ENCODE measurements around the gene ITGA11.

ITGA11 gene

DNA sequence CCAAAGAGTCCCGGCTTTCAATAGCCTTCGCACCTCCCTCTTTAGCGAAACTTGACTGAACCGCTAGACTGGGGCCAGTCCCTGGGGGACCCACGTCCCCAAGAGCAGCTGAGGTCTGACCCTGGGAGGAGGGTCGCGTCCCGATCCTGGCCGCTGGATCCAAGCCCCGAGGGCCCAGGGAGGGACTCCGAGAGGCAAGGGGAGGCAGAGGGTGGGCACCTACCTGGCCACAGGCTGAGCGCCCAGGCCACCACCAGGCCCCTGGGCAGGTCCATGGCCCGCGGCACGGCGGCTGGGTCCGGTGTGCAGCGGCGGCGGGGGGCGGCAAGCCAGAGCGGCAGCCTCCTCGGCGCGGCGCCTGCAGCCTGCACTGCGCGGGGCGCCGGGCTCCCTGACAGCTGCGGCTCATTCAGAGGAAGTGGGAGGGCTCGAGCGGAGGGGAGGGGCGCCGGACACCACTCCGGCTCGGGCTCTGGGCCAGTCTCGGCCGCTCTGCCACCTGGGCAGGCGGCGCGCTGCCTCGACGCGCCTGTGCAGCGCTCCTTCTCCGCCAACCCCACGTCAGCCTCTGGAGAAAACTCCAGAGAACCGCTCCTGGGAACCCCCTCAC is at the start of gene ITGA11:
TSS of gene ITGA11 (minus strand) at position 372 of the 610 bp plus-strand sequence. CDS start at position 275, 97 bp downstream.
- no peak for DNase-seq

GRCh38 chr15:68481321-68481720 is 49.4 kb upstream of the ITGA11 start:
- DNase-seq: no peak

DNA sequence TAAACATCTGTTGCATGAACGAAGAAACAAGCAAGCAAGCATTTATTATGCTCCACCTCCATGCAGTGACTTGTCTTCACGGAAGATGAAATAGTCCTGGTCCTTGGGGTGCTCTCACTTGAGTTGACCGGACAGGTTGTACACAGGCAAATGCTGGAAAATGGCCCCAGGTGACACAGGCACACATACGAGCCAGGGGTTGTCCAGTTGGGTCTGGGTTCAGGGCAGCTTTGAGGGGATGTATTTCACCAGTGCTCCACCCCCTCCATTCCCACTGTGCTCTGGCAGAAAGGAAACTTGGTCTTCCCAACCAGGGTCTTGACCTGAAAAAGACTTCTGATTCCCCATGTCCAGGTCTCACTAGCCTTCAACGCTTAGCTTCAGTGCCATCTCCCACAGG is 48.3 kb upstream of the ITGA11 start:
- DNase-seq: no peak

DNA sequence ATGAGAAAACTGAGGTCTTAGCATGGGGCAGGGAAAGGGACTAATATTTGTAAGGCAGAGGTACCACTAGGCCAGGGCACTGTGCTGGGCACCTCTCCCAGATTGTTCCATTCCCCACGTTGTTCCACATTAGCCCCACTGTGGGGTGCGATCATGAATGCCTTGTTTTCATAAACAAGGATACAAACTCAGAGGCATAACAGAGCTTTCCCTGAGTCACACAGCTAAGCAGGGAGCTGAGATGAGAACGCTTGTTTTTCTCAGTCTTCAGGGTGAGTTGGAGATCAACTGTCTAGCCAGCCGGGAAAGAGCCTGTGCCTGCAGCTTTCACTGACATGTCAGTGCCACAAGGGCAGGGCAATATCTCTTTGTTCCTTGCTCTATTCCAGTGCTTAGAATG is 47.9 kb upstream of the ITGA11 start:
- no peak for DNase-seq

- DNase-seq: no peak
These were observed 47.4 kb upstream of the ITGA11 start for GRCh38 chr15:68479406-68479805.

GRCh38 chr15:68478853-68479252 is 46.9 kb upstream of the ITGA11 start:
- no peak for DNase-seq

DNA sequence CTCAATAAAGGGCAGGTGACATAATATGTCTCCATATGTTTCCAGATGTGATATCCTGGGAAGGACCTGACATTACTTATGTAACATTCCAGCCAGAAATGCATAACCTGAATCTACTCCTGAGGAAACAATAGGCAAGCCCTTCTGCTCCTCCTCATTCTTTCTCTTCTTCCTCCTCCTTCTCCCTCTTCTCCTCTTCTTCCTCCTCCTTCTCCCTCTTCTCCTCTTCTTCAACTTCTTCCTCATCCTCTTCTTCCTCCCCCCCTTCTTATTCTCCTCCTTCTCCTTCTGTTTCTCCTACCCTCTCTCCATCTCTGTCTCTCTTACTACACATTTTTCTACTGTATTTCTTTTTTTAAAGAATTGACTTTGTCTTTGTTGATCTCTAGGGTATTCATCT is 43.5 kb upstream of the ITGA11 start:
- no peak for DNase-seq

DNA sequence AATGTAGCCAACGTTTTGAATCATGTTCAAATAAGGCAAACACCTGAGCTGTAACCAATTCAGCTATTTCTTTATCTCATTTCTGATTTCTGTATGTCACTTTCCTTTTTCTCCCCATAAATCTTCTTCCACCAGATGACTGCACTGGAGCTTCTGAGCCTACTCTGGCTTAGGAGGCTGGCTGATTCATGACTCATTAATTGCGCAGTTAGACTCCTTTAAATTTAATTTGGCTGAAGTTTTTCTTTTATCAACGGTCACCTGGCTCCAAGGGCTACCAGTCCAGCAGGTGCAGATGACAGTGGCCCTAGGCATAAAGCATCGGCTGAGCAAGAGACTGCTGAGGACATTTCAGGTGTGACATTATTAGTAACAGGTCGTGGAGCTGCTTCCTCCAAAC is 39.6 kb upstream of the ITGA11 start:
- no peak for DNase-seq

DNA sequence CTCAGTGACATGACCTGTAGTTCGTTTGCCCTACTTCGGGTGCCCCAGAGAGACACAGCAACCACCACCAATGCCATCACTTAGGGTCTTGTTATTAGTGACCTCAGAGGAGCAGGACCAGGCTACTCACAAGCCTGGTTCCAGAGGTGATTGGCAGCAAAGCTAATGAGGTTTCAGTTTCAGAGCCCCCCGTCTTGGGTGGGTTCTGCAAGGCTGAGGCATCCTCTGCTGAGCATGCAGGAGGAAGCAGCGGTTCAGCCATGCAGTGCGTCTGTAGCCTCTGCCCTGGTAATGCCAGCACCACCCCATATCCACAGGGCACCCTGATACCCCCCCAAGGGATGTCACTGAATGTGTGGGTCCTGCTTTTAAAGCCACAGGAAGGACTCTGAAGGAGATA is 39.0 kb upstream of the ITGA11 start:
- no peak for DNase-seq

GRCh38 chr15:68470049-68470742 is 38.2 kb upstream of the ITGA11 start:
- no peak for DNase-seq

DNA sequence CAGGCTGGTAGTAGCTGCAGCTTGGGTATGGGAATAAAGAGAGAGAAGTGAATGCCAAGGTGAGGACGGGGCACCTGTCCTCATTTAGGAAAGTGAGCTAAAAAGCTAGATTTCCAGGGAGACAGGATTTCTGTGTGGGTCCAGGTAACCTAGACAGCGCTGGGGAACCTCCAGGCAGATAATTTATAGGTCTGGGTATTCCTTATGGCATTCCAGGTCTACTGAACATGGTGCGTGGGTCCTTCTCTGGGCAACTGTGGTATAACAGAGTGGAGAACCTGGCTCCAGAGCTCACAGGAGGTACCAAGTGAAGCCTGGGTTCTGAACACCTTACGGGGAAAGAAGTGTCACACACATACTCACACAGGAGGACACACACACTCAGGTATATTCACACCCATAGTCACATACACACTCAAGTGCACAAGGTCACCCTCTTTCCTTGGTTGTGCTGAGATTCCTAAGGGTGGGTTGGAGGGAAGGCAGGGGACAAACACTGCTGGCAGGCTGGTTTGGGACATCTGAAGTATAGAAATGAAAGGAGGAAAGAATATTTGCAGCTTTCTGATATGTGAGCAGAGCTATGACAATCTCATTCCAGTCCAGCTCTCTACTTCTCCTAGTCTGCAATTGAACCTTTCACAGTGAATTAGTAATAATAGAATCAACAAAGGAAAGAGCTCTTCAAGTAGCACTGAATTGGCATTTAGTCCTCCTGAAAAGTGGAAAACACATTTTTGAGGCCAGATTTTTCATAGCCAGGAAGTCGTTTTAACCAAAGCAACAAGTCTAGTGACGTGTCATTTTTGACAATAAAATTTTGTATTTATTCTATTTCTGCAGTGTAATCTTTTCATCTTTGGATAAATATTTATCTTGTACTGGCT is 37.4 kb upstream of the ITGA11 start:
- no peak for DNase-seq

- no peak for DNase-seq
These were observed 34.9 kb upstream of the ITGA11 start for GRCh38 chr15:68466876-68467275.

DNA sequence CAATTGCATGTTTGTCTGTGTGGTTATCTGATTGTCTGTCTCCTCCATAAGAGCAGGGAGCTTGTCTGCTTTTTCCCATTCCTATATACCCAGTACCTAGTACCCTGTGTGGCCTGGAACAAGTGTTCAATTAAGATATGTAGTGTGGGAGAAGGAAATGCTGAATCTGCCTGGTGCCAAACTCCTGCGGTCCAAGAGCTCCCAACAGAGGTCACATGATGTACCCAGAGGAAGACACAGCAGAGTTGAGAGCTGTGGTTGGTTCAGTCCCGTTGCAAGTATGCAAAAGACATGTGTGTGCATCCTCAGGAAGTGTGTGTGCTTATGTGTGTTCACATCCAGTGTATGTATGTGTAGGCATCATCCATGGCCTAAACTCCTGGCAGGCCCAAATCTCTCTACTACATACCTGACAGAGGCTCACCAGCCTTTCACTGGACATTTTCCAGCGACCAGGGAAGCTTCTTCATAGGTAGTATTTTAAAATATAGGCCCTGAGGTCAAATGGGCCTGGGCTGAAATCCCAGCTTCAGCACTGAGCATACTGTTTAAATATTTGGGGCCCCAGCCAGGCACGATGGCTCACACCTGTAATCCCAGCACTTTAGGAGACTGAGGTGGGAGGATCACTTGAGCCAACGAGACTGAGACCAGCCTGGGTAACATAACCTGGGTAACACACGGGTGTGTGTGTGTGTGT is 34.0 kb upstream of the ITGA11 start:
- DNase-seq: no peak

- no peak for DNase-seq
These were observed 32.6 kb upstream of the ITGA11 start for GRCh38 chr15:68464448-68465090.

GRCh38 chr15:68463996-68464395 is 32.0 kb upstream of the ITGA11 start:
- no peak for DNase-seq

DNA sequence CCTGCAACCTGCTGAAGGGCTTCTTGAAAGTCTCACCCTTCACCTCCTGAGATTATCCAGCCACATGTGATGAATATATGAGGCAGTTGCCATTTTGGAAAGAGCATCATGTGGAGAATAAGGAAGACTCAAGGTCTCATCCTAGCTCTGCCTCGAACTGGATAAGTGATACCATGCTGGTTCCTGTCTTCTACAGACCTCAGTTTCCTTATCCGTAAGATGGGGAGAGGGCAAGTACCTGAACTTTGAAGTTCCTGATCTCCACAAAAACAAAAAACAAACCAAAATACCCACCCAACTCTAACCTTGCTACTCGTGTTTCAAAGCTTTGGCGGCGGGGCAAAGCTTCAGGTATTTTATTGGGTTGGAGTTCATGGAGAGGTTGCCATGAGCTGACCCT is 31.5 kb upstream of the ITGA11 start:
- DNase-seq: no peak

DNA sequence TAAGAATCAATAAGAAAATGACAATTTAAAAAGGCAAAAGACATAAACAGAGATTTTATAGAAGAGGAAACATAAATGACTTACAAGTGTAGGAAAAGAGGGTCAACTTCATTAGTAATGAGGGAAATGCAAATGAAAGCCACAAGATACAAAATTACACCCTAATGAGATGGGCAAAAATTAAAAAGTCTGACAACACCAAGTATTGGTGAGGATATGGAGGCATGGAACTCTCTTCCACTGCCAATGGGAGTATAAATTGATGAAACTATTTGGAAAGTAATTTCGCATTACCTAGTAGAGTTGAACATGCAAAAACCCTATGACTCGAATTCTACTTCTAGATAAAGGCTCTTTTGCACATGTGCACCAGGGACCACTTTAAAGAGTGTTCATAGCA is 28.2 kb upstream of the ITGA11 start:
- DNase-seq: no peak

DNA sequence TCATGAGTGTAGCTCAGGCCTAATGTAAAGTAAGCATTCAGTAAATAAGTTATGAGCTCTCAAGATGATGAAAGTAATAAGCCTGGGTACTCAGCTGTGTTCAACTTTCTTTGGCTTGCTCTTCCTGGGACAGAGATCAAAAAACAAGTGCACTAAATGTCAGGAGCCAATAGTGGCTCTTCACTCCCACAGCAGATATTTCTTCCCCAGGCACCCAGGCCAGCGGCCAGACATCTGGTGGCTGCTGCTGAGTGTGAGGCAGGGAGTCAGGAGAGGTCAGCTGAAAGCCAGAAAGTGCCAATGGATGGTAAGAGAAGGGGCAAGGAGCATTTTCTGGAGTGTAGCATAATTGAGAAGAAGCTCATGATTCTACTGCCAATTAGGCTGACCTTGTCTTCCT is 18.2 kb upstream of the ITGA11 start:
- DNase-seq: no peak

- DNase-seq: no peak
These were observed 17.4 kb upstream of the ITGA11 start for GRCh38 chr15:68449389-68449788.

DNA sequence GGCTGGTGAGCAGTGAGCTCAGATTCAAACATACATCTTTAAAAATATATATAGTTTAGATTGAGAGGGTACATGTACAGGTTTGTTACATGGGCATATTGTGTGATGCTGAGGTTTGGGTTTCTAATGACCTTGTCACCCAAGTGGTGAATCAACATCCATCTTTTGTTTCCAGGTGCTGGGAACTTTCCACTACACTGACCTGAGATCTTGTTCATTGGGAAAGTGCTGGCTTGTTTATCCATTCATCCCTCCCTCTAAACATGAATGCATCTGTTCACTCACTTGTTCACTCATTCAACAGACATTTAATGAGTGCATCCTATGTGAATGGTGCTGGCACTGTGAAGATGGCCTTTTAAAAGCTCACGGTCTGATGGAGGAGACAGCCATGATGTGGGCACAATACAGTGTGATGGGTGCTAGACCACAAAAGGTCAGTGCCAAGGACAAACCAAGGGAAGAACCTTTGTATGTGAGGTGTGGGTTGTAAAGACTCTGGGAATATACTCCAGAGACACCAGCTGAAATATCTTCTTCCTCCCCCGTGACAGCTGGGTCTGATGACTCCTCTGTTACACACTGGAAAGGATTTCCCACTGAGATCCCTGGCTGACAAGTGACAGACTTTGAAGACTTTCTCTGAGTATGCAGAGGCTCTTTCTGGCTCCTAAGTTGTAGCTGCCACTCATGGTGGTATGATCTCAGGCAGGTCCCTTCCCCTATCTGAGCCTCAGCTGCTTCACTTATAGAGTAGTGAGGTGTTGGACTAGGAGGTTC is 16.2 kb upstream of the ITGA11 start:
- DNase-seq: no peak

- no peak for DNase-seq
These were observed 15.2 kb upstream of the ITGA11 start for GRCh38 chr15:68447209-68447608.

- no peak for DNase-seq
These were observed 13.4 kb upstream of the ITGA11 start for GRCh38 chr15:68445351-68445750.
